ENCODE results near the gene HSPB3.

The HSPB3 gene

GRCh38 chr5:54443270-54443669, 12.2 kb upstream of the HSPB3 start:
- no peak for FAIRE-seq
- DNase-seq (ENCODE audit: insufficient read length, low spot score) = no peak
- TF ChIP-seq CTCF (IDR thresholded peaks at IDR 0.05; ENCODE audit: insufficient read depth, missing control alignments) = peak; percentile 46

- TF ChIP-seq CTCF (IDR thresholded peaks at IDR 0.05; ENCODE audit: insufficient read depth, missing control alignments) = no peak
- no peak for FAIRE-seq
- no peak for DNase-seq (ENCODE audit: insufficient read length, low spot score)
Observed at GRCh38 chr5:54445691-54446378, 9.7 kb upstream of the HSPB3 start.

GRCh38 chr5:54446379-54446732, 9.1 kb upstream of the HSPB3 start:
- DNase-seq (ENCODE audit: insufficient read length, low spot score) (no peak), FAIRE-seq (no peak)
- TF ChIP-seq CTCF (IDR thresholded peaks at IDR 0.05; ENCODE audit: insufficient read depth, missing control alignments) = no peak

- FAIRE-seq (no peak), DNase-seq (ENCODE audit: insufficient read length, low spot score) (no peak)
- no peak for TF ChIP-seq CTCF (IDR thresholded peaks at IDR 0.05; ENCODE audit: insufficient read depth, missing control alignments)
Observed at GRCh38 chr5:54449923-54450322, 5.6 kb upstream of the HSPB3 start.

GRCh38 chr5:54450542-54450941, 5.0 kb upstream of the HSPB3 start:
- FAIRE-seq (no peak), DNase-seq (ENCODE audit: insufficient read length, low spot score) (no peak)
- no peak for TF ChIP-seq CTCF (IDR thresholded peaks at IDR 0.05; ENCODE audit: insufficient read depth, missing control alignments)

- no peak for DNase-seq (ENCODE audit: insufficient read length, low spot score)
- FAIRE-seq = no peak
- TF ChIP-seq CTCF (IDR thresholded peaks at IDR 0.05; ENCODE audit: insufficient read depth, missing control alignments) = no peak
Observed at GRCh38 chr5:54453046-54453445, 2.5 kb upstream of the HSPB3 start.

- no peak for FAIRE-seq
- no peak for DNase-seq (ENCODE audit: insufficient read length, low spot score)
- TF ChIP-seq CTCF (IDR thresholded peaks at IDR 0.05; ENCODE audit: insufficient read depth, missing control alignments) = no peak
Observed at GRCh38 chr5:54454602-54455001, 897 bp upstream of the HSPB3 start.

Data from D721Med (cell line).